DOHH2 (cell line): Measurements from ENCODE around the gene SERPINA5.

Experiments
- H3F3A ChIP-seq: fragments of 200-600 bp; sonication (generic), shearing (Covaris generic); 2 replicates; pipeline ENCODE4 v1.6.0; 2016; ENCODE audit warnings: antibody characterized with exemption, mild to moderate bottlenecking; ENCODE audit not compliant: control insufficient read depth, insufficient read depth
- H3K27ac ChIP-seq: fragments of 200-600 bp; sonication (generic); 2 replicates; pipeline ENCODE4 v1.5.1; 2014; ENCODE audit warnings: low read depth, mild to moderate bottlenecking, low read length, moderate library complexity
- H3K27me3 ChIP-seq: fragments of 200-600 bp; sonication (generic); 2 replicates; pipeline ENCODE4 v1.6.1; 2014; ENCODE audit warnings: mild to moderate bottlenecking, low read length, mixed read lengths; ENCODE audit not compliant: control insufficient read depth
- H3K36me3 ChIP-seq: fragments of 200-600 bp; sonication (generic); 2 replicates; pipeline ENCODE4 v1.6.1; 2014; ENCODE audit warnings: mild to moderate bottlenecking, low read length, moderate library complexity, mixed read lengths; ENCODE audit not compliant: control insufficient read depth
- H3K4me1 ChIP-seq: fragments of 200-600 bp; sonication (generic); 2 replicates; pipeline ENCODE4 v1.6.1; 2014; ENCODE audit warnings: mild to moderate bottlenecking, low read length, mixed read lengths; ENCODE audit not compliant: control insufficient read depth
- H3K4me2 ChIP-seq: fragments of 200-600 bp; sonication (generic); 2 replicates; pipeline ENCODE4 v1.6.0; 2014; ENCODE audit warnings: mild to moderate bottlenecking, low read length, moderate library complexity
- H3K4me3 ChIP-seq: fragments of 200-600 bp; sonication (generic); 2 replicates; pipeline ENCODE4 v1.5.1; 2014; ENCODE audit warnings: mild to moderate bottlenecking, low read length, mixed read lengths
- H3K79me2 ChIP-seq: fragments of 200-600 bp; sonication (generic); 2 replicates; pipeline ENCODE4 v1.6.1; 2014; ENCODE audit warnings: mild to moderate bottlenecking, low read length, mixed read lengths; ENCODE audit not compliant: control insufficient read depth
- H3K9me2 ChIP-seq: fragments of 200-600 bp; sonication (generic); replicated peaks from 2 replicates; pipeline ENCODE4 v1.6.1; 2014; ENCODE audit warnings: mild to moderate bottlenecking, low read length, mixed read lengths; ENCODE audit not compliant: control insufficient read depth
- H3K9me3 ChIP-seq: fragments of 200-600 bp; sonication (generic); 2 replicates; pipeline ENCODE4 v1.6.1; 2014; ENCODE audit warnings: antibody characterized with exemption, low read length, mixed read lengths; ENCODE audit not compliant: control insufficient read depth, insufficient read depth
- H4K20me1 ChIP-seq: fragments of 200-600 bp; sonication (generic); 2 replicates; pipeline ENCODE4 v1.6.0; 2014; ENCODE audit warnings: low read depth, mild to moderate bottlenecking, antibody characterized with exemption, low read length, moderate library complexity; ENCODE audit not compliant: control insufficient read depth, insufficient read depth
- CTCF ChIP-seq: fragments of 200-600 bp; sonication (generic); IDR thresholded peaks from one replicate; pipeline ENCODE4 v1.5.1; 2014; ENCODE audit warnings: antibody characterized with exemption, mild to moderate bottlenecking, low read depth, low read length; ENCODE audit not compliant: poor library complexity, severe bottlenecking
- EZH2phosphoT487 ChIP-seq: fragments of 200-600 bp; sonication (generic); IDR thresholded peaks from 2 replicates; pipeline ENCODE4 v1.6.1; 2017; ENCODE audit warnings: borderline replicate concordance, mild to moderate bottlenecking, antibody characterized with exemption, low read length, moderate library complexity, mixed read lengths

Gene SERPINA5

GRCh38 chr14:94582199-94582750 lies 1.0 kb downstream of the SERPINA5 start:
- H3K4me1 ChIP-seq, result no peaks in the 10 kb centered on the region
- TF ChIP-seq CTCF, result no peak
- no peak for TF ChIP-seq EZH2phosphoT487
- H3K27me3 ChIP-seq, result peaks cover 10% of the 10 kb centered on the region; the same call in 1 of the 2 replicates
- H3K4me2 ChIP-seq, result no peak overlapping the region
- H3F3A ChIP-seq, result no peaks in the 10 kb centered on the region
- no peak overlapping the region for H3K4me3 ChIP-seq
- H4K20me1 ChIP-seq, result no peaks in the 10 kb centered on the region
- H3K9me3 ChIP-seq, result no peaks in the 10 kb centered on the region
- no peaks in the 10 kb centered on the region for H3K9me2 ChIP-seq
- H3K27ac ChIP-seq, result no peak overlapping the region
- no peaks in the 10 kb centered on the region for H3K36me3 ChIP-seq
- H3K79me2 ChIP-seq, result no peaks in the 10 kb centered on the region

- Histone ChIP-seq H3K4me1 (no peaks in the 10 kb centered on the region), H3K36me3 (no peaks in the 10 kb centered on the region)
Measured at GRCh38 chr14:94582851-94583250, 1.6 kb downstream of the SERPINA5 start.

GRCh38 chr14:94583557-94583956 lies 2.3 kb downstream of the SERPINA5 start:
- Histone ChIP-seq H3K27ac (no peak overlapping the region), H3K36me3 (no peaks in the 10 kb centered on the region)

More at GRCh38 chr14:94582851-94583250, 1.6 kb downstream of the SERPINA5 start:
- TF ChIP-seq EZH2phosphoT487, result no peak
- TF ChIP-seq CTCF, result no peak
- Histone ChIP-seq H3K27ac (no peak overlapping the region), H3K4me3 (no peak overlapping the region), H4K20me1 (no peaks in the 10 kb centered on the region), H3K79me2 (no peaks in the 10 kb centered on the region), H3K9me3 (no peaks in the 10 kb centered on the region), H3K4me2 (no peak overlapping the region), H3K9me2 (no peaks in the 10 kb centered on the region), H3K27me3 (peaks cover 9% of the 10 kb centered on the region; the same call in 1 of the 2 replicates), H3F3A (no peaks in the 10 kb centered on the region)

More at GRCh38 chr14:94583557-94583956, 2.3 kb downstream of the SERPINA5 start:
- no peaks in the 10 kb centered on the region for H3K9me2 ChIP-seq
- no peak overlapping the region for H3K4me2 ChIP-seq
- H3K9me3 ChIP-seq, result no peaks in the 10 kb centered on the region
- H3K4me1 ChIP-seq, result no peaks in the 10 kb centered on the region
- H3F3A ChIP-seq, result no peaks in the 10 kb centered on the region
- H3K4me3 ChIP-seq, result no peak overlapping the region
- no peaks in the 10 kb centered on the region for H4K20me1 ChIP-seq
- H3K27me3 ChIP-seq, result peaks cover 9% of the 10 kb centered on the region; the same call in 1 of the 2 replicates
- no peak for TF ChIP-seq EZH2phosphoT487
- TF ChIP-seq CTCF, result no peak
- H3K79me2 ChIP-seq, result no peaks in the 10 kb centered on the region
